K562 (cell line): ENCODE data around the gene ANKRD6. TPM values are rescaled to one million over a fixed set of nuclear protein-coding genes. Genes with fewer than 3 reads are reported as not detected.

Source experiments
- ATAC-seq: fragments of 200-7000 bp; cut with Tn5 transposase; 3 replicates; pipeline ENCODE4 v1.9.1; 2020; ENCODE audit warnings: moderate library complexity
- BruUV-seq: library from RNA; stranded (reverse); fragments of 400-500 nt; replicated peaks from 2 replicates; lab custom pipeline; 2021; lab: Mats Ljungman, UMichigan
- CTCF ChIA-PET: fragments of 300-600 bp; formaldehyde crosslinking; extraction: SDS; loops from one replicate; lab custom pipeline; 2021; ENCODE audit warnings: low intra/inter-chr PET ratio; lab: Yijun Ruan, JAX
- POLR2A ChIA-PET: fragments of 300-600, 350-650 bp; sonication (Branson Sonifier 250); formaldehyde crosslinking; extraction: SDS; loops from one replicate; lab custom pipeline; 2021; ENCODE audit warnings: antibody characterized with exemption, inconsistent platforms; lab: Yijun Ruan, JAX
- DNase-seq, 4 experiments: peaks; one replicate each; pipeline versions ENCODE4 v3.0.0 to v3.0.0-alpha.2; 2011 to 2018; ENCODE audit warnings: low spot score in 3 of 4, mixed read lengths in 3 of 4; ENCODE audit errors: extremely low read depth in 1 of 4
- FAIRE-seq: peaks from 2 replicates; lab custom pipeline; 2011; peaks lifted over from hg19 to GRCh38; lab: Jason Lieb, UNC
- H2AFZ ChIP-seq: 2 replicates; pipeline ENCODE4 v1.6.0; 2011; ENCODE audit warnings: low read depth, low read length, control low read depth, inconsistent platforms
- H3K27ac ChIP-seq: fragments of 200-600 bp; 3 replicates; pipeline ENCODE4 v1.8.0; 2011; ENCODE audit warnings: low read depth, mild to moderate bottlenecking, control low read depth, inconsistent platforms, low read length, moderate library complexity, mixed read lengths; ENCODE audit errors: extremely low read depth
- H3K27me3 ChIP-seq, 2 experiments: fragments of 300-600 bp in 1 of 2; 2 replicates in 1 of 2; 3 replicates in 1 of 2; pipeline versions ENCODE4 v1.6.0 to v1.8.0; 2011; ENCODE audit warnings: inconsistent platforms in 2 of 2, low read length in 2 of 2, mild to moderate bottlenecking in 1 of 2, mixed read lengths in 1 of 2, moderate library complexity in 1 of 2; ENCODE audit not compliant: control insufficient read depth in 2 of 2, insufficient read depth in 2 of 2
- H3K36me3 ChIP-seq: fragments of 300-600 bp; 3 replicates; pipeline ENCODE4 v1.8.0; 2011; ENCODE audit warnings: mild to moderate bottlenecking, low read length, inconsistent platforms; ENCODE audit not compliant: control insufficient read depth, insufficient read depth
- H3K4me1 ChIP-seq, 2 experiments: fragments of 200-600 bp in 1 of 2; replicated peaks in 1 of 2; 2 replicates in 1 of 2; 3 replicates in 1 of 2; pipeline versions ENCODE4 v1.5.1 to v1.8.0; 2011; ENCODE audit warnings: inconsistent platforms in 2 of 2, low read length in 2 of 2, mild to moderate bottlenecking in 1 of 2, mixed read lengths in 1 of 2, moderate library complexity in 1 of 2; ENCODE audit not compliant: control insufficient read depth in 2 of 2, insufficient read depth in 2 of 2
- H3K4me2 ChIP-seq: 2 replicates; pipeline ENCODE4 v1.6.1; 2011; ENCODE audit warnings: low read length, control low read depth, inconsistent platforms, mixed read lengths; ENCODE audit not compliant: insufficient read depth
- H3K4me3 ChIP-seq: fragments of 200-600 bp; sonication (generic), shearing (Covaris generic); 2 replicates; pipeline ENCODE4 v1.5.1; 2016; ENCODE audit warnings: control low read depth, inconsistent platforms
- H3K79me2 ChIP-seq: fragments of 200-600 bp; 3 replicates; pipeline ENCODE4 v1.8.0; 2011; ENCODE audit warnings: low read length, inconsistent platforms; ENCODE audit not compliant: control insufficient read depth, insufficient read depth
- H3K9ac ChIP-seq, 2 experiments: 2 replicates each; pipeline versions ENCODE4 v1.6.0 to v1.6.1; 2011; ENCODE audit warnings: low read depth in 2 of 2, low read length in 2 of 2, control low read depth in 1 of 2, inconsistent platforms in 1 of 2, mild to moderate bottlenecking in 1 of 2, mixed read lengths in 1 of 2; ENCODE audit not compliant: insufficient read depth in 1 of 2
- H3K9me1 ChIP-seq: one replicate; pipeline ENCODE4 v1.6.0; 2011; ENCODE audit warnings: inconsistent platforms, mild to moderate bottlenecking, low read length, moderate library complexity; ENCODE audit not compliant: control insufficient read depth, insufficient read depth
- H3K9me3 ChIP-seq: replicated peaks from 2 replicates; pipeline ENCODE4 v1.5.1; 2011; ENCODE audit warnings: low read depth, low read length, inconsistent platforms; ENCODE audit not compliant: control insufficient read depth, insufficient read depth
- H4K20me1 ChIP-seq: replicated peaks from 2 replicates; pipeline ENCODE4 v1.6.1; 2011; ENCODE audit warnings: low read length, inconsistent platforms, mixed read lengths; ENCODE audit not compliant: control insufficient read depth, insufficient read depth
- BRD9 ChIP-seq: fragments of 450-650 bp; IDR thresholded peaks from 2 replicates; pipeline ENCODE4 v1.6.1; 2018; ENCODE audit warnings: low read depth; ENCODE audit not compliant: partially characterized antibody
- CREM ChIP-seq: IDR thresholded peaks from 2 replicates; pipeline ENCODE4 v1.6.1; 2014; ENCODE audit warnings: antibody characterized with exemption, low read depth
- ELF1 ChIP-seq: fragments of 200-800 bp; sonication (Bioruptor generic); IDR thresholded peaks from 2 replicates; pipeline ENCODE4 v1.6.1; 2016; ENCODE audit warnings: missing genetic modification characterization, missing compliant biosample characterization
- GATAD2B ChIP-seq: fragments of 450-650 bp; IDR thresholded peaks from 2 replicates; pipeline ENCODE4 v1.6.1; 2017; ENCODE audit warnings: mild to moderate bottlenecking, borderline replicate concordance
- LCOR ChIP-seq: sonication (generic); formaldehyde crosslinking; IDR thresholded peaks from 2 replicates; pipeline ENCODE4 v1.8.0; 2022; ENCODE audit warnings: mild to moderate bottlenecking, missing genetic modification reagents
- NFE2L1 ChIP-seq: fragments of 450-650 bp; IDR thresholded peaks from 2 replicates; pipeline ENCODE4 v1.6.1; 2016; ENCODE audit warnings: missing genetic modification characterization, low read depth, mild to moderate bottlenecking, missing compliant biosample characterization, moderate library complexity, borderline replicate concordance
- NR0B1 ChIP-seq: fragments of 450-650 bp; IDR thresholded peaks from one replicate; pipeline ENCODE4 v1.6.1; 2018; ENCODE audit warnings: mild to moderate bottlenecking, moderate library complexity; ENCODE audit not compliant: partially characterized antibody
- PURB ChIP-seq: sonication (generic); formaldehyde crosslinking; IDR thresholded peaks from 2 replicates; pipeline ENCODE4 v1.9.0; 2021; ENCODE audit warnings: low read depth, mild to moderate bottlenecking, missing genetic modification reagents
- SETDB1 ChIP-seq: IDR thresholded peaks from one replicate; pipeline ENCODE4 v1.6.1; 2012; ENCODE audit warnings: low read length, control low read depth, inconsistent platforms
- SRSF3 ChIP-seq: fragments of 200-400 bp; formaldehyde crosslinking; IDR thresholded peaks from 2 replicates; pipeline ENCODE4 v1.6.1; 2016; ENCODE audit warnings: mild to moderate bottlenecking, low read length, moderate library complexity; ENCODE audit not compliant: insufficient read depth
- ZNF217 ChIP-seq: sonication (generic); formaldehyde crosslinking; IDR thresholded peaks from 2 replicates; pipeline ENCODE4 v1.8.0; 2022; ENCODE audit warnings: mild to moderate bottlenecking, missing genetic modification reagents
- WGBS: fragments of 100-300 bp; shearing (Covaris generic); methylation state at CpG from one replicate; pipeline ENCODE4 v1.1.6; 2016; ENCODE audit warnings: low coverage, mixed read lengths; ENCODE audit not compliant: insufficient coverage; ENCODE audit errors: missing lambda C conversion rate; 5-methylcytosine and 5-hydroxymethylcytosine counted together
- in situ Hi-C: fragments of 300-500 bp; cut with MboI; formaldehyde crosslinking; loops from 4 replicates; pipeline ENCODE4 v1.15.0; 2018; ENCODE audit warnings: inconsistent platforms, mixed read lengths
- intact Hi-C: fragments of 100-400 bp; cut with micrococcal nuclease; formaldehyde crosslinking; loops from 2 replicates; pipeline ENCODE4 v1.14.2; 2022
- polyA plus RNA-seq, 8 experiments: library from polyadenylated mRNA; depleted of rRNA in 4 of 8; stranded (reverse) in 5 of 8; unstranded in 3 of 8; fragments of >200 nt; fragmentation: Nextera tagmentation in 2 of 8; fragmentation: Illumina TruSeq in 1 of 8; extraction: Ambion mirVana in 2 of 8; extraction: Trizol in 1 of 8; gene quantifications; 2 replicates each; pipeline versions ENCODE4 v1.2.1 to v1.2.3, GENCODE V29; 2011 to 2014; ENCODE audit warnings: inconsistent platforms in 1 of 8, missing spikeins in 1 of 8
- total RNA-seq, 7 experiments: library from RNA; depleted of rRNA in 6 of 7; stranded (reverse); fragments of >200 nt in 6 of 7; fragmentation: Illumina TruSeq in 2 of 7; extraction: Trizol in 2 of 7; gene quantifications; 2 replicates each; pipeline versions ENCODE4 v1.2.1 to v1.2.3, GENCODE V29; 2011 to 2021; ENCODE audit warnings: low replicate concordance in 1 of 7

The ANKRD6 gene
- total and polyA plus RNA-seq, 9 of the 15 experiments (the other 6 are each of a cell fraction or from before 2014, with no cell fraction given) = 0.04 to 0.22 (median 0.08) TPM; not detected in 4

- H3K79me2 ChIP-seq = no peaks in the 10 kb centered on the region
- no peak overlapping the region for H3K27ac ChIP-seq
- no peak overlapping the region for H3K4me2 ChIP-seq
- DNase-seq (no peak), ATAC-seq (no peak), FAIRE-seq (no peak)
- H3K9ac ChIP-seq = no peak overlapping the region
- no peaks in the 10 kb centered on the region for H3K36me3 ChIP-seq
- H3K4me1 ChIP-seq = no peaks in the 10 kb centered on the region
- H3K4me3 ChIP-seq = no peak overlapping the region
- H2AFZ ChIP-seq = no peak overlapping the region
- H3K27me3 ChIP-seq = peaks cover 7 to 12% of the 10 kb centered on the region in 2 experiments; a peak in 3 of 5 replicates
- no peaks in the 10 kb centered on the region for H3K9me1 ChIP-seq
- TF ChIP-seq LCOR (CRISPR knock-in tag) (no peak), ZNF217 (CRISPR knock-in tag) (no peak), GATAD2B (no peak), CREM (no peak), ELF1 (tag) (no peak), NFE2L1 (tag) (no peak), BRD9 (no peak), PURB (CRISPR knock-in tag) (no peak), SRSF3 (no peak), NR0B1 (no peak), SETDB1 (no peak)
- ChIA-PET POLR2A (interaction anchor here (1.1 to 1.4 kb wide), 2 partner anchors 18 to 27 kb away, joined by 3 to 4 read pairs; no protein-coding TSS in a partner anchor), CTCF (no interaction called here)
- no TSS peak for BruUV-seq
- H4K20me1 ChIP-seq = no peaks in the 10 kb centered on the region
- H3K9me3 ChIP-seq = no peaks in the 10 kb centered on the region
- in situ Hi-C loops (no loop called here), intact Hi-C loops (no loop called here)
- WGBS = 5% methylated on average over 1 of the region's 1 CpG
Observed at GRCh38 chr6:89468998-89469397, 36.0 kb downstream of the ANKRD6 start.
